Posterior cingulate gyrus (tissue), 11 donors: ENCODE measurements around the gene AUTS2.

Source experiments
- DNase-seq, 10 donors: peaks; one replicate each; pipeline versions ENCODE4 v3.0.0 to v3.0.0-alpha.2; 2020 to 2021; ENCODE audit warnings: mixed read lengths in 3 of 10
- intact Hi-C: fragments of 100-400 bp; cut with DNase I; formaldehyde crosslinking; loops from one replicate; pipeline ENCODE4 v1.15.1; 2023

AUTS2 gene

GRCh38 chr7:69652947-69653701 is 54.8 kb downstream of the AUTS2 start:
- intact Hi-C loops: no loop called here
- no peak for DNase-seq

GRCh38 chr7:69653806-69654205 is 55.5 kb downstream of the AUTS2 start:
- intact Hi-C loops: no loop called here
- DNase-seq: no peak

GRCh38 chr7:69654381-69654780 is 56.1 kb downstream of the AUTS2 start:
- no peak for DNase-seq
- intact Hi-C loops: no loop called here

GRCh38 chr7:69654849-69655707 is 56.8 kb downstream of the AUTS2 start:
- DNase-seq: no peak
- intact Hi-C loops: no loop called here

GRCh38 chr7:69656077-69656476 is 57.8 kb downstream of the AUTS2 start:
- DNase-seq: no peak
- intact Hi-C loops: no loop called here

GRCh38 chr7:69656890-69657289 is 58.6 kb downstream of the AUTS2 start:
- DNase-seq: no peak
- intact Hi-C loops: no loop called here

- no peak for DNase-seq
- intact Hi-C loops: no loop called here
Measured at GRCh38 chr7:69657331-69657730, 59.1 kb downstream of the AUTS2 start.

- DNase-seq: no peak
- intact Hi-C loops: no loop called here
Measured at GRCh38 chr7:69657985-69658384, 59.7 kb downstream of the AUTS2 start.

- intact Hi-C loops: no loop called here
- no peak for DNase-seq
Measured at GRCh38 chr7:69659983-69660382, 61.7 kb downstream of the AUTS2 start.

- intact Hi-C loops: no loop called here
Measured at GRCh38 chr7:69661342-69661741, 63.1 kb downstream of the AUTS2 start.

GRCh38 chr7:69663911-69664832 is 65.9 kb downstream of the AUTS2 start:
- intact Hi-C loops: no loop called here
- DNase-seq: no peak

More at GRCh38 chr7:69661342-69661741, 63.1 kb downstream of the AUTS2 start:
- DNase-seq: no peak

GRCh38 chr7:69665369-69665768 is 67.1 kb downstream of the AUTS2 start:
- no peak for DNase-seq
- intact Hi-C loops: no loop called here

- DNase-seq: no peak
- intact Hi-C loops: no loop called here
Measured at GRCh38 chr7:69668339-69668870, 70.1 kb downstream of the AUTS2 start.

- peak in 1 of 10 donors; percentile 33 for DNase-seq
- intact Hi-C loops: no loop called here
Measured at GRCh38 chr7:69670701-69671100, 72.4 kb downstream of the AUTS2 start.

GRCh38 chr7:69673074-69673473 is 74.8 kb downstream of the AUTS2 start:
- intact Hi-C loops: no loop called here
- no peak for DNase-seq

- intact Hi-C loops: no loop called here
- DNase-seq: no peak
Measured at GRCh38 chr7:69674701-69675182, 76.5 kb downstream of the AUTS2 start.

GRCh38 chr7:69676247-69676646 is 78.0 kb downstream of the AUTS2 start:
- intact Hi-C loops: no loop called here
- DNase-seq: no peak

- intact Hi-C loops: no loop called here
- no peak for DNase-seq
Measured at GRCh38 chr7:69677054-69677852, 79.0 kb downstream of the AUTS2 start.

- no peak for DNase-seq
- intact Hi-C loops: no loop called here
Measured at GRCh38 chr7:69677881-69678493, 79.7 kb downstream of the AUTS2 start.
